GM19467 (cell line): Measurements from ENCODE around the gene FAM184B.

Experiments used
- ATAC-seq: cut with Tn5 transposase; IDR thresholded peaks from one replicate; pipeline ENCODE4 v1.9.1; 2021; ENCODE audit warnings: mild to moderate bottlenecking, moderate library complexity; ENCODE audit not compliant: unreplicated experiment

FAM184B gene

DNA sequence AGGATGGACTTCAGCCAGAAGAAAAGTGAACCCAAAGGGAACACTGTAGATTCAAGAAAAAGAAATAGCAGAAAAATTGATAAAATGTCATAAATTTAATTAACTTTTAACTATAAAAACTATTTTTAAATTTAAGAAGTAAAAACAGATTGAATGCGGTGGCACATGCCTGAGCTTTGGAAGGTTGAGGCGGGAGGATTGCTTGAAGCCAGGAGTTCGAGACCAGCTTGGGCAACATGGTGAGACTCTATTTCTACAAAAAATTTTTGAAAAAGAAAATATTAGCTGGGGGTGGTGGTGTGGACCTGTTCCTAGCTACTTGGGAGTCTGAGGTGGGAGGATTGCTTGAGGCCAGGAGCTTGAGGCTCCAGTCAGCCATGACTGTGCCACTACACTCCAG lies 3.0 kb downstream of the FAM184B start:
- ATAC-seq = no peak

DNA sequence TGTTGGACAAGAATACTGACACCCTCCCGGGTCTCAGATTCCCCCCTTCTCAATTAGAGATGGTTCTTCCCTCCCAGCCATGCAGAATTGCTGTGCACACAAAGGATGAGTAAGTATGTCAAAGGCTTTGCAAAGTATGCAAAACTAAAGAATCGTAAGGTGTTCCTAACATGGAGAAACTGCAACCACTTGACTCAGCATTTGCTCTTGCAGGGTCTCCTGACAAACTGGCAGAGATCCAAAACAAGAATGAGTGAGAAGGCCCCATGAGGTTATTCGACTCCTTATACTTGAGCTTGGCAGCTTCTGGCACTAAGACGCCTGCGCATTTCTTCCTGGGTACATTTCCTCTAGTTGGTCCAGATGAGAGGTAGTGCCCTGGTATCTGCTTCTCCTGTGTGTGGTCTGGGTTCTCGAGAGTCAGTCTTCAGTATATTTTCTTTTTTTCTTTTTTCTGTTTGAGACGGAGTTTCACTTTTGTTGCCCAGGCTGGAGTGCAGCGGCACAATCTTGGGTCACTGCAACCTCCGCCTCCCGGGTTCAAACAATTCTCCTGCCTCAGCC lies 8.2 kb downstream of the FAM184B start:
- ATAC-seq = no peak

DNA sequence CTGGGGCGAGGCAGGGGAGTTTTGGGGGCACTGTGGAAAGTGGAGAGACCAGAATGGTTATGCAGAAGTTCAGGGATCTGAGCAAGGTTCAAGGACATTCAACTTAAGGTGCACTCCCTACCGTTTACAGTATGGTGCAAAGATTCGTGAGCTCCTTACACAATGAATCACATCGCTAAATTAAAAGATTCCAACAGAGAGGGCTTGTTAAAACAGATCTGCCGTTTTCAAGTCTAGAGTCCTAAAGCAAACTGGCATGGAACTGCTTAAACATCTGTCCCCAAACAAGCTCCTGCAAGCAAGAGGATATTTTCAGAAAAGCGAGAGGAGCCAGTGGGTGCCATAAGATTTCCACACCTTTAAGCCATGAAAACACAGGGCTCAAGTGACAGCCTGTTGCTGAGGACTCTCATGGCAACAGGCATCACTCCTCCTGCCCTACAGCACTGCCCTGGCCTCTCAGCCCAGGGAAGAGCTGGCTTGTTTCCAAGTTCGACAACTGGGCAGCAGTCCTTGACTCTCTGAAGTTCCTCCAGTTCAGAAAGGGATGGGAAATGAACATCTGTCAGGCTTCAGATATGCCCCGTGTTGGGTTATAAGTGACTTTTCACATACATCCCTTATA lies 10.0 kb downstream of the FAM184B start:
- ATAC-seq = no peak

DNA sequence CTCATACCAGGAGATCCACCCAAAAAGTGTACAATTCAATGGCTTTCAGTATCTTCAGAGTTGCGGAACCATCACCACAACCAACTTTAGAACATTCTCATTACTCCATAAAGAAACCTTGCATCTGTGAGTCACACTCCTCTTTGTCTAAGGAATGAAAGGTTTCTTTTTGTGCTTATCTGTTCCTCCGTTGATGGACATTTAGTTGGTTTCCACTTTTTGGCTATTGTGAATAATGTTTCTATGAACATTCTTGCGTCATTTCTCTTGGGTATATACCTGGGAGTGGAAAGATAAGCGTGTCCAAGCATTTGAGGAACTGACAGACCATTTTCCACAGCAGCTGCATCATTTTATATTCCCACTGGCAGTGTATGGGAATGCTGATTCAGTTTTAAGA lies 10.6 kb downstream of the FAM184B start:
- ATAC-seq = no peak

DNA sequence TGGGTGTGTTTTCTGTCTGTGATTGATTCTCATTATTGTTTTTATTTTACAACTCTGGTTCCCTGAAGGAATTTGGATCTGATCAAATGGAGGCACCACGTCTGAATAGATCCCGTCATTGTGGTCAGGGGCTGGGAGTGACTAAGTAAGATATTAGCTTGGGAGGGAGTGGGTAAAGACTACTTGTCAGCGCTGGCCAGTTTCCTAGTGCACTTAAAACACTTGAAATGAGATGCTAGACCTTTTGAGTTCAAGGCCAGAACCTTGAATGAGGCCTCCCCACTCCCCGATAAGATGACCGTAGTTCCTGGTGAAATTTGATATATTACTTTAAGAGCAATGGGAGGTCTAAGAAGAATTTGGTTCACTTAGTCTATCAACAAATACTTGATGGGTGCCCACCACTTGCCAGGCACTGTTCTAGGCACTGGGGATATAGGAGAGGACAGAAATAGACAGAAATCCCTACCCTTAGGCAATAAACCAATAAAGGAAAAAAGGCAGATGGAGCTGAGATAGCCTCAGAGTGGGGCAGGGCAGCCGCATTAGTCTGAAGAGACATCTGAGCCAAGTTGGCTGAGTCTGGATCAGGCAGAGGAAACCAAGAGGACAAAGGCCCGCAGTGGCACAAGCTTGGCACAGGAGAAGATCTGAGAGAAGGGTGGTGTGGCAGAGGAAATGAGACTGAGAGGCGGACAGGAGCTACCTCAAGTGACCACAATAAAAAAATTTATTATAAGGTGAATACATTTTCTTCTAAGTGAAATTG lies 11.8 kb downstream of the FAM184B start:
- no peak for ATAC-seq

DNA sequence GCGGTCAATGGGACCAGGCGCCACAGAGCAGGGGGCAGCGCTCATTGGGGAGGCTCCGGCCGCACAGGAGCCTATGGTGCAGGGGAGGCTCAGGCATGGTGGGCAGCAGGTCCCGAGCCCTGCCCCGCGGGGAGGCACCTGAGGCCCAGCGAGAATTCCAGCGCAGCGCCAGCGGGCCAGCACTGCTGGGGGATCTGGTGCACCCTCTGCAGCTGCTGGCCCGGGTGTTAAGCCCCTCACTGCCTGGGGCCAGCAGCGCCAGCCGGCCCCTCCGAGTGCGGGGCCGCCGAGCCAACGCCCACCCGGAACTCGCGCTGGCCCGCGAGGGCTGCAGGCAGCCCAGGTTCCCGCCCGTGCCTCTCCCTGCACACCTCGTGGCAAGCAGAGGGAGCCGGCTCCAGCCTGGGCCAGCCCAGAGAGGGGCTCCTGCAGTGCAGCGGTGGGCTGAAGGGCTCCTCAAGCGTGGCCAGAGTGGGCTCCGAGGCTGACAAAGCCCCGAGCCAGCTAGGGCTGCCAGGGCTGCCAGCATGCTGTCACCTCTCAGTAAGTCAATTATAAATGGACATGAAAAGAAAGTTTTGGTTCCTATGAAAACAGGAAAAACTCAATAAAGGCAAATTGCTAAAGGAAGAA lies 14.5 kb downstream of the FAM184B start:
- no peak for ATAC-seq

DNA sequence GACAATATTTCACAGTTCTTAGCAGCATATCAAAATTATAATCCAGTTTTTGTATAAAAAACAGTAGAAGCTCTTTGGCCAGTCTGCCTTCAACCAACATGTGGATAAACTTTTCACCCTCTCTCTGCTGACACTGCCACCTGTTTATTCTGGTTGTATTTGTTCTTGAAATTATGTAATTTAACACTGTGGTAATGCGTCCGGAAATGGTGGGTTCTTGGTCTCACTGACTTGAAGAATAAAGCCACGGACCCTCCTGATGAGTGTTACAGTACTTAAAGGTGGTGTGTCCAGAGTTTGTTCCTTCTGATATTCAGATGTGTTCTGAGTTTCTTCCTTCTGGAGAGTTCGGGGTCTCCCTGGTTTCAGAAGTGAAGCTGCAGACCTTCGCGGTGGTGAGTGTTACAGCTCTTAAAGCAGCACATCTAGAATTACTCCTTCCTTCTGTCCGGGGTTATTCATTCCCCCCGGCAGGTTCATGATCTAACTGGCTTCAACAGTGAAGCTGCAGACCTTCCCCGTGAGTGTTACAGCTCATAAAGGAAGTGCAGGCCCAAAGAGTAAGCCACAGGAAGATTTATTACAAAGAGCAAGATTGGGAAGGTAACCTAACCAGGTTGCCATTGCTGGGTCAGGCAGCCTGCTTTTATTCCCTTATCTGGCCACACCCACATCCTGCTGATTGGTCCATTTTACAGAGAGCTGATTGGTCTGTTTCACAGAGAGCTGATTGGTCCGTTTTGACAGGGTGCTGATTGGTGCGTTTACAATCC lies 15.7 kb downstream of the FAM184B start:
- ATAC-seq = no peak

DNA sequence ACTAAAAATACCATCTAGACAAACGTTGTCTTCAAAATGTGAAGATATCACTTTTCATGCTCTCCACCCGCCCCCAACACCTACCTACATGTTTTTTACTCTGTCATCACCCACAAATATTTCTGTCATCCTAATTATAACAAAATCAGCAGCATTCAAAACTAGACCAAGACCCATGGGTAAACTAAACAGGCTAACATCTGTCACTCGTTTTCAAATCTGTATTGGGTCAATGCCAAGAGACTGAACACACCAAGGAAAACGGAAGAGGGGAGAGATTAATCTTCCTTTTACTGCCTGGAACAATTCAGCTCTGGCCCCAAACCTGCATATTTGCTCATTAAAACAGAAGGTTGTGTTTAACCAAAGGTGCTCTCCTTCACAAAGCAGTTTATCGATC lies 17.5 kb downstream of the FAM184B start:
- ATAC-seq = no peak

DNA sequence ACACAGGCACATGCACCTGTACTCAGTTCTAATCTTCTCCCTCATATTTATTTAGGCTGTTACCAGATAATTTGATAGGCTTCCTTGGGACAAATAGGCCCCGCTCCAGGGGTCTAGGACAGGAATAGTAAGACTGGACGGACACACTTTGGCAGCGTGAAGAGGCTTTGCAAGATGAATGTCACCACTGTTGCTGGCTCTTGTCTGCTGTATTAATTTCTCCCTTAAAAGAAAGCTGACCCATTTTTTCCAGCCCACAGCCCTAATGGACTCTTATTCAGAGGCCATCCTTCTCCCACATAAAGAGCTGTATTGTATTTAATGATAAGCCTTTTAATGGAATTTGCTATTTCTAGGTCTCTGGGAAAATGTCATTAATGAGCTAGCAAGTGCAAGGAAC lies 18.0 kb downstream of the FAM184B start:
- no peak for ATAC-seq

DNA sequence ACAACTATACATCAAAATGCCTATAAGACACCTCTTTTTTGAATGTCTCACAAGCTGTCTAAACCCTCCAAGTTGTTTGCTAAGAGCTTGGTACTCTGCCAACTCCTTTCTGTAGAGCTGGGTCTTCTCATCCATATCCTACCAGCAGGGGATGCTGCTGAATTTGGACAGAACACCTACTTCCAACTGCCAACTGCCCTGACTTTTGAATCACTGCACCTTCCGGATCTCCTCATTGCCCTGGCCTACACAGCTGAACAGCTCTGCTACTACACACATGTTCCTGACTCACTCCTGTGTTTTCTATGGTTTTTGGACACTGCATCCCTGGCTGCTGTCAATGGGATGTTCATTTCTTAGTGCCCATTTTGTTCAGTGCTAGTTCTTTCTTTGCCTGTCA lies 18.7 kb downstream of the FAM184B start:
- no peak for ATAC-seq

DNA sequence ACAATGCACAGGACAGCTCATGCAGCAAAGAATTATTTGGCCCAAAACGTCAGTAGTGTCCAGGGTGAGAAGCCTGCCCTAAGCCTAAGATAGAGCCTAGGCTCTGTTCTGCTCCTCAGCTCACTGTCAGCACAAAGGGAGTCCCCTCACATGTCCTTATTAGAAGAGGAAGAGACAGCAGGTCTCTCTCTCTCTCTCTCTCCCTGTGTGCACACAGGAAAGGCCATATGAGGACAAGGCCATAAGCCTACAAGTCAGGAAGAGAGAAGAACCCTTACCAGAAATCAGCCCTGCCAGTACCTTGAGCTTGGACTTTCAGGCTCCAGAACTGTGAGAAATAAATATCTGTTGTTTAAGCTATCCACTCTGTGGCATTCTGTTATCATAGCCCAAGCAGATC lies 20.4 kb downstream of the FAM184B start:
- ATAC-seq = no peak

DNA sequence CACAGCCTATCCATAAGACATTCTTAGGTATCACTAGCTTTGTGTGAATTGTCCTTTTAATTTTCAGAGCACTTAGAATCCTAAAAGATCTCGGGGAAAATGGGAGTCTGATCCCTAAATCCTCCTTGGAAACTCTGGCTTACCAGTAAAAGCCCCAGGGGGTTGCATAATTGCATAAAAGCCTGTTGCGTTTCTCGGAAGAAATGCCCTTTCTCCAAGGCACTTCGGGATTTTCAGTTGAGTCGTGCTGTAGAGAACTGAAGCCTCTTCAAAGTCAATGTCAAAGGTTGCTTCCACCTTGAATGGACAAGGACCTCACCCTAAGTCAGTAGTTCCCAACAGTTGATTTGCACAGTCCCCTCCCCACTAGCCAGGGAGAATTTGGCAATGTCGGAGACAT lies 20.8 kb downstream of the FAM184B start:
- ATAC-seq = no peak

DNA sequence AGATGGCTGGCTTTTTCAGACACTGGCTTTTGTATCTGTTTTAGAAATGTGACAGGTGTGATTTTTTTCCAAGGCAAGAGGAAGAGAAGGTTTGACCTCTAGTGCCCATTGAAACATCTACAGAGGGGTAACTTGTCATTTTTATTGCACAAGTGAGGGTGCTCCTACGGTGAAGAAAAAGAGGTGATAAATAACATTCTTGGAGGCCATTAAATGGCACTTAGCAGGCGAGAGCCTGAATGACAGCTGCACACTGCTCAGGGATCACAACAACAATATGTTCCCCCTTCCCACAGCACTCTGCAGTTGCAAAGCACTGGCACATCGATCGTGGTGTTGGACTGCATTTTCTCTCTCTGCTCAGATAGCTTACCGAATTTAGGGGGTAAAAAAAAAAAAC lies 22.9 kb downstream of the FAM184B start:
- no peak for ATAC-seq

DNA sequence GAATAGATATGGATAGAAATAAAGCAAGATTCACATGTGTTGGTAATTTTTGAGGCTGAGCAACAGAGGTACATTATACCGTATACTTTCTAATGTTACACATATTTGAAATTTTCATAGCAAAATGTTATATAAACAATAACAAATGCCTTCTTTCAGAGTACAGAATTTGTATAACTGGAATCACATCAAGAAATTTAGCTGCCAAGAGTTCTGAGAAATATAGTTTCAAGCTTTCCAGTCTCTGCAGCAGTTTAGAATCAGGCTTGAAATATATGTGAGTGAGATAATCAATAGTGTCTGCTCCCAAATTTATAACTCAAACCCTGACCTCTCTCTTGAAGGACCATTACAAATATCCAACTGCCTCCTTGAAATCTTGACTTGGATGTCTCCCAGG lies 23.8 kb downstream of the FAM184B start:
- ATAC-seq = no peak

DNA sequence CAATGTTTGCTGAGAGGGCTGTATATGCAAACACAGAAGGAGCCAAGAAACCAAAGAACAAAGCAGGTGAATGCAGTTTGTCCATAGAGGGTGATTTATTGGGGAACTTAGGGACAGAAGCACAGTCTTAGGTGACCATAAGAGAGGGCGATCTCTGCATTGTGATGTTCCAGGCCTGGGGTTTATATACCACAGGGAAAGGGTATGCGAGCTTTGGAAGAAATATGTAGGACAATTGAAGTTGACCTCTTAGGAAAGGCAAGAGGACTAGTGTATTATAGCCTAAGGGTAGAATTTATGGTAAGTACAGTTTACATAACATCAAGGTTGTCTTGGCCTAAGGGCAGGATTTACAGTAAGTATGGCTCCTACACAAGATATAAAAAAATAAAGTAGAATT lies 27.8 kb downstream of the FAM184B start:
- ATAC-seq = no peak

DNA sequence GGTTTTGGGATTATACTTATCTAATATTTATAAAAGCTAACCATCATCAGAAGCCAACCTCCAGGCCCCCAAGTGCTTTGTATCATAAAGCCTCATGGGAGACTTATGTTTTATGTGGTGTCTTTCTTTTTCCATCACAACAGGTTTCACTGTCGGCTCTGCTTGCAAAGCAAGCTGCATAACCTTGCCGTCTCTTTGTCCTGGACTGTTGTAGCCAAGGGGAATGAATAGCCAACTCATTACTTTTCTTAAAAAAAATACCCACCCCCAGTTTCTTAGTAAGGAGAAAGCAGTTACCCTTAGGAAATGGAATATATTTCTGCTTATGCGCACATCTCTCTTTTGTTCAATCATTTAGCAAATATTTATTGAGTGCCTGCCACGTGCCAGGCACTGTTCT lies 40.7 kb downstream of the FAM184B start:
- ATAC-seq = no peak

DNA sequence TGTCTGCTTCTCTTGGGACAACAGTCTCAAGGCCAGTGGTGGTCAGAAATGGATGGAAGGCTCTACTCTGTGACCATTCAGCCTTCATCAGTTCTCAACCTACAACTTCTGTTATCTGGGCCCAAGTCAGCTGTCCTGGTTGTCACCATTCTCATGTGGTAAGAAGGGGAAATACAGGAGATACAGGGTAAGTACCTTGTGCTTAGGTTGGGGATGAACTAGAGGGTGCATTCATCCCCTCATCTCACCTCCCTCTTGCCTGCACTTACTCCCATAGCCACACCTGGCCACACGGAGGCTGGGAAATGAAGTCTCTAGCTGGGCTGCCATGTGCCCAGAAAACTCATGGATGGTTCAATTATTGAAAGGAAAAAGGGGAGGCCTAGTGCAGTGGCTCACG lies 44.9 kb downstream of the FAM184B start:
- no peak for ATAC-seq

DNA sequence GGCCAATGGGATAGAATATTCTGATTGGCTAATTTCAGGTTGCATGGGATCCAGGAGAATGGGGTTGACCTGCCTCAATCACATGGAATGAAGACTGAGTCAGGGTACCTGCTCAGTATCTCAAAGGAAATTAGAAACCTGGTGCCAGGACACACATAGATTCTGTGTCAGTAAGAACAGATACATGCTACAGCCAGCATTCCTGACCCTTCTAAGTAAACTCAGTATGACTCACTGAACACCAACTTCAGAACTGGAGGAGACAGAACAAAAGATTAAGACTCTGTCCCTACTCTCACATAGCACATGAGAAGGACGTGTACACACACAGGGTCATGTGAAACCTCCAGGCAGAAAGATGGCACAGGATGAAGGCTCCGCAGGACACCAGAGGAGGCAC lies 54.5 kb downstream of the FAM184B start:
- ATAC-seq = no peak

DNA sequence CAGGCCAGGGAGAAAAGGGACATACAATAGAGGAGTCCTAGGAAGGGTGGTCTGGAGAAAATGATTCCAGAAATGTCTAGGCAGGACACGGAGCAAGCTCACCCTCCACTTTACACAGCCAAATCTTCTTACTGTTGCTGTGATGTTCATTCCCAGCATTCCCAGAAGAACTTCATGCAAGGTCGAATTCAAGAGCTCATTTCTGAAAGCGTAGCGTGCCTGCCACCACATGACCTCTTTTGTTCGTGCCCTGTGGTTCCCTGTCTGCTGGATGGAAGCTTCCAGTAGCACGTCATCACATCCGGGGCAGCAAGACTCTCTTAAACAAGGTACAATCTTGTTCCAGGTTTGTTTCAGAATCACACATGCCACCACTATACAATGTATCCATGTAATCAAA lies 57.8 kb downstream of the FAM184B start:
- no peak for ATAC-seq

DNA sequence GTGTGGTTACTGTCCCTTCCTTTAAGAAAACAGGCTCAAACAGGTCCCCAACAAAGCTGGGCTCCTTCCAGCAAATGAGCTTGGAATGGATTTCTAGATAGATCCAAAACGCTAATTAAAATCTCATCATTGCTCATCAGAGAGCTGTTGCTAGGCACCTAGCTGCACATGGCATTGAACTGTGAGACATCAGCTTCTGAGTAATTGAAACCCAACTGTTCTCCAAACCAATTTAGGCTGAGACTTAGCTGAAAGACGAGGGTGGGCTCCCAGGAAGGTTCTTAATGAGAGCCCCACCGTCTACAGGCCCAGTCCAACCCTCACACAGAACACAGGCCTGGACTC lies 59.1 kb downstream of the FAM184B start:
- no peak for ATAC-seq
